HL-60 (cell line): Measurements from ENCODE around the gene MAN2C1.

Source experiments
- DNase-seq, 2 experiments: peaks; one replicate each; pipeline ENCODE4 v3.0.0-alpha.2; 2010 to 2020; ENCODE audit warnings: low read depth in 1 of 2, low spot score in 1 of 2
- H3K27ac ChIP-seq: fragments of 250-450 bp; sonication (Bioruptor Pico); replicated peaks from 2 replicates; pipeline ENCODE4 v1.5.1; 2020; ENCODE audit warnings: mild to moderate bottlenecking, moderate library complexity
- H3K27me3 ChIP-seq: fragments of 250-450 bp; sonication (Bioruptor Pico); 2 replicates; pipeline ENCODE4 v1.5.1; 2021; ENCODE audit warnings: mild to moderate bottlenecking, moderate library complexity; ENCODE audit not compliant: insufficient read depth, poor library complexity, severe bottlenecking
- H3K4me3 ChIP-seq: replicated peaks from 2 replicates; pipeline ENCODE4 v1.5.1; 2011; ENCODE audit warnings: mild to moderate bottlenecking, control low read depth, low read length; ENCODE audit not compliant: insufficient read depth
- CTCF ChIP-seq: IDR thresholded peaks from one replicate; pipeline ENCODE4 v1.5.1; 2011; ENCODE audit warnings: low read length, control low read depth, inconsistent platforms; ENCODE audit not compliant: insufficient read depth
- GABPA ChIP-seq: IDR thresholded peaks from 2 replicates; pipeline ENCODE4 v1.6.1; 2012; ENCODE audit warnings: low read depth
- POLR2AphosphoS5 ChIP-seq: IDR thresholded peaks from 2 replicates; pipeline ENCODE4 v1.6.1; 2012; ENCODE audit warnings: low read depth
- REST ChIP-seq: IDR thresholded peaks from 2 replicates; pipeline ENCODE4 v1.6.1; 2012; ENCODE audit warnings: low read depth; ENCODE audit not compliant: insufficient replicate concordance
- SPI1 ChIP-seq: IDR thresholded peaks from 2 replicates; pipeline ENCODE4 v1.6.1; 2012; ENCODE audit warnings: low read depth, mild to moderate bottlenecking, borderline replicate concordance

MAN2C1 gene

GRCh38 chr15:75407083-75407482 lies 38.7 kb upstream of the MAN2C1 start:
- H3K27me3 ChIP-seq, result no peaks in the 10 kb centered on the region
- H3K27ac ChIP-seq, result no peak overlapping the region
- no peak overlapping the region for H3K4me3 ChIP-seq
- DNase-seq, result no peak
- no peak for TF ChIP-seq GABPA
- TF ChIP-seq REST, result no peak
- TF ChIP-seq POLR2AphosphoS5, result no peak
- TF ChIP-seq CTCF, result no peak
- no peak for TF ChIP-seq SPI1

GRCh38 chr15:75403892-75404291 lies 35.5 kb upstream of the MAN2C1 start:
- Histone ChIP-seq H3K4me3 (no peak overlapping the region), H3K27me3 (no peaks in the 10 kb centered on the region), H3K27ac (no peak overlapping the region)
- DNase-seq, result no peak
- TF ChIP-seq GABPA (no peak), CTCF (no peak), REST (no peak), SPI1 (no peak)

- DNase-seq, result no peak
- Histone ChIP-seq H3K27me3 (no peaks in the 10 kb centered on the region), H3K4me3 (no peak overlapping the region), H3K27ac (no peak overlapping the region)
- no peak for TF ChIP-seq GABPA
- TF ChIP-seq CTCF, result no peak
- TF ChIP-seq SPI1, result no peak
- TF ChIP-seq REST, result no peak
- no peak for TF ChIP-seq POLR2AphosphoS5
Observed at GRCh38 chr15:75397494-75397893, 29.1 kb upstream of the MAN2C1 start.
